Loucy (cell line): ENCODE data around the gene POU3F4.
A peak's percentile ranks its signal among the peaks of the same experiment; 100 is the strongest.

Experiments used
- H2AFZ ChIP-seq: fragments of 200-600 bp; sonication (generic); 2 replicates; pipeline ENCODE4 v1.6.0; 2016; ENCODE audit warnings: antibody characterized with exemption, mild to moderate bottlenecking, low read length, moderate library complexity
- H3F3A ChIP-seq: fragments of 200-600 bp; 2 replicates; pipeline ENCODE4 v1.6.0; 2016; ENCODE audit warnings: antibody characterized with exemption, low read depth, mild to moderate bottlenecking
- H3K27me3 ChIP-seq: fragments of 200-600 bp; sonication (generic); 2 replicates; pipeline ENCODE4 v1.6.1; 2014; ENCODE audit warnings: low read length, mild to moderate bottlenecking; ENCODE audit not compliant: insufficient read depth, poor library complexity, severe bottlenecking
- H3K36me3 ChIP-seq: fragments of 200-600 bp; sonication (generic); 2 replicates; pipeline ENCODE4 v1.6.1; 2016; ENCODE audit warnings: low read length; ENCODE audit not compliant: insufficient read depth
- H3K4me1 ChIP-seq: fragments of 200-600 bp; sonication (generic); 2 replicates; pipeline ENCODE4 v1.5.1; 2014; ENCODE audit warnings: low read length, mild to moderate bottlenecking; ENCODE audit not compliant: insufficient read depth, poor library complexity, severe bottlenecking
- H3K4me2 ChIP-seq: fragments of 200-600 bp; sonication (generic); 2 replicates; pipeline ENCODE4 v1.6.0; 2014; ENCODE audit warnings: antibody characterized with exemption, low read length, low read depth, mild to moderate bottlenecking; ENCODE audit not compliant: poor library complexity, severe bottlenecking
- H3K4me3 ChIP-seq: fragments of 200-600 bp; sonication (generic); 2 replicates; pipeline ENCODE4 v1.5.1; 2014; ENCODE audit warnings: low read length, mild to moderate bottlenecking, mixed read lengths; ENCODE audit not compliant: poor library complexity, severe bottlenecking
- H3K79me2 ChIP-seq: fragments of 200-600 bp; sonication (generic); 2 replicates; pipeline ENCODE4 v1.6.1; 2014; ENCODE audit warnings: low read length; ENCODE audit not compliant: insufficient read depth
- H3K9ac ChIP-seq: fragments of 200-600 bp; sonication (generic); 2 replicates; pipeline ENCODE4 v1.6.0; 2014; ENCODE audit warnings: mild to moderate bottlenecking, low read depth, low read length, moderate library complexity; ENCODE audit not compliant: poor library complexity, severe bottlenecking
- H3K9me2 ChIP-seq: fragments of 200-600 bp; sonication (generic); replicated peaks from 2 replicates; pipeline ENCODE4 v1.6.1; 2016; ENCODE audit warnings: low read depth, low read length, mixed read lengths
- H3K9me3 ChIP-seq: fragments of 200-600 bp; sonication (generic); 2 replicates; pipeline ENCODE4 v1.6.1; 2014; ENCODE audit warnings: mild to moderate bottlenecking, antibody characterized with exemption, low read length, low read depth; ENCODE audit not compliant: insufficient read depth
- H4K20me1 ChIP-seq: fragments of 200-600 bp; sonication (generic); 2 replicates; pipeline ENCODE4 v1.6.0; 2014; ENCODE audit warnings: antibody characterized with exemption, low read length, mild to moderate bottlenecking; ENCODE audit not compliant: insufficient read depth, poor library complexity, severe bottlenecking
- CTCF ChIP-seq: fragments of 200-600 bp; sonication (generic); conservative IDR thresholded peaks from 2 replicates; pipeline ENCODE4 v1.5.1; 2014; ENCODE audit warnings: mild to moderate bottlenecking, antibody characterized with exemption, low read length
- EZH2phosphoT487 ChIP-seq: fragments of 200-600 bp; IDR thresholded peaks from 2 replicates; pipeline ENCODE4 v1.6.1; 2018; ENCODE audit warnings: antibody characterized with exemption, mild to moderate bottlenecking, moderate library complexity, borderline replicate concordance

POU3F4 gene

GRCh38 chrX:83508006-83508405, at the start of gene POU3F4:
Gene POU3F4, plus strand, starts transcription at chrX:83508290. Its CDS starts 35 bp downstream, at chrX:83508325.
- H4K20me1 ChIP-seq: no peaks in the 10 kb centered on the region
- no peaks in the 10 kb centered on the region for H3K9me3 ChIP-seq
- H3K27me3 ChIP-seq: no peaks in the 10 kb centered on the region
- H3K4me2 ChIP-seq: no peak within 1 kb of the TSS
- no peak within 1 kb of the TSS for H2AFZ ChIP-seq
- H3K9ac ChIP-seq: no peak within 1 kb of the TSS
- no peaks in the 10 kb centered on the region for H3K4me1 ChIP-seq
- no peaks in the 10 kb centered on the region for H3K36me3 ChIP-seq
- H3K4me3 ChIP-seq: no peak within 1 kb of the TSS
- H3F3A ChIP-seq: no peaks in the 10 kb centered on the region
- no peaks in the 10 kb centered on the region for H3K9me2 ChIP-seq
- H3K79me2 ChIP-seq: no peaks in the 10 kb centered on the region
- no peak for TF ChIP-seq CTCF
- no peak for TF ChIP-seq EZH2phosphoT487

GRCh38 chrX:83469551-83469950, 38.5 kb upstream of the POU3F4 start:
- TF ChIP-seq EZH2phosphoT487: no peak
- TF ChIP-seq CTCF: peak; percentile 50
- Histone ChIP-seq H3K79me2 (no peaks in the 10 kb centered on the region), H3K9me2 (no peaks in the 10 kb centered on the region), H3K4me2 (no peak overlapping the region), H3K36me3 (no peaks in the 10 kb centered on the region), H2AFZ (no peak overlapping the region), H3F3A (no peaks in the 10 kb centered on the region), H3K9me3 (no peaks in the 10 kb centered on the region), H3K4me1 (no peaks in the 10 kb centered on the region), H3K9ac (no peak overlapping the region), H3K4me3 (no peak overlapping the region), H4K20me1 (no peaks in the 10 kb centered on the region), H3K27me3 (no peaks in the 10 kb centered on the region)

DNA sequence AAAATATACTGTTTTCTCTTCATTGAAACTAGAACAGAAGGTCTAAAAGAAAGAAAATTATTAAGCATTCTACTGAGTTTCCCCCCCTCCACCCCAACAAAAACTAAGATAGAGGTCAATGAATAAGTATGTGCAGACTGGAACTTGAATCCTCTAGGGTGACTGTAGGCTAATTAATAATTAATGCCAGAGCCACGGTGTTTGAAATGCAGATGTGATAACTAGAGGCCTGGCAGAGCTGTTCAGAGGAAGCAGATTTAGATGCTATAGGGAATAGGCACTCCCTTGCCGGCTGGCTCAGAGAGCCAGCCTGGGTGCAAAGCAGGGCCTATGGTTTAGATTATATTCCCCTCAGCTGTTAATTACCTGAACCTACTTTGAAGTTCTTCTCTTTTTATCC, 12.2 kb upstream of the POU3F4 start:
- H3K9me2 ChIP-seq: no peaks in the 10 kb centered on the region
- H3K27me3 ChIP-seq: no peaks in the 10 kb centered on the region
- no peaks in the 10 kb centered on the region for H4K20me1 ChIP-seq
- H3F3A ChIP-seq: no peaks in the 10 kb centered on the region
- H3K9me3 ChIP-seq: no peaks in the 10 kb centered on the region
- no peaks in the 10 kb centered on the region for H3K4me1 ChIP-seq
- H3K4me3 ChIP-seq: no peak overlapping the region
- H3K4me2 ChIP-seq: no peak overlapping the region
- no peak overlapping the region for H3K9ac ChIP-seq
- no peak overlapping the region for H2AFZ ChIP-seq
- H3K79me2 ChIP-seq: no peaks in the 10 kb centered on the region
- H3K36me3 ChIP-seq: no peaks in the 10 kb centered on the region
- TF ChIP-seq CTCF: no peak
- no peak for TF ChIP-seq EZH2phosphoT487
